HepG2 (cell line): ENCODE data around the gene CHD9NB. TPM values are rescaled to one million over a fixed set of nuclear protein-coding genes. Genes with fewer than 3 reads are reported as not detected.

Experiments
- ATF6 ChIP-seq: sonication (generic); formaldehyde crosslinking; conservative IDR thresholded peaks from 2 replicates; pipeline ENCODE4 v1.4.0; 2020; ENCODE audit warnings: missing genetic modification reagents
- BHLHE40 ChIP-seq: IDR thresholded peaks from 2 replicates; pipeline ENCODE4 v1.6.1; 2011; ENCODE audit warnings: low read length, improper control_type of control experiment
- DNMT1 ChIP-seq: sonication (generic); formaldehyde crosslinking; IDR thresholded peaks from 2 replicates; pipeline ENCODE4 v1.5.1; 2020; ENCODE audit warnings: mild to moderate bottlenecking, missing genetic modification reagents
- GABPB1 ChIP-seq: IDR thresholded peaks from 2 replicates; pipeline ENCODE4 v1.6.1; 2016; ENCODE audit warnings: mild to moderate bottlenecking, missing genetic modification reagents, moderate library complexity, missing compliant biosample characterization
- MYC ChIP-seq: sonication (generic); formaldehyde crosslinking; IDR thresholded peaks from 2 replicates; pipeline ENCODE4 v1.9.0; 2021; ENCODE audit warnings: missing genetic modification reagents, borderline replicate concordance
- NFE2L1 ChIP-seq: sonication (generic); formaldehyde crosslinking; IDR thresholded peaks from 2 replicates; pipeline ENCODE4 v1.4.0; 2020; ENCODE audit warnings: missing genetic modification reagents, mild to moderate bottlenecking, borderline replicate concordance
- PHF21A ChIP-seq: sonication (generic); formaldehyde crosslinking; IDR thresholded peaks from 2 replicates; pipeline ENCODE4 v1.5.0; 2020; ENCODE audit warnings: mild to moderate bottlenecking, missing genetic modification reagents
- POLR2AphosphoS5 ChIP-seq: IDR thresholded peaks from 2 replicates; pipeline ENCODE4 v1.6.1; 2012; ENCODE audit warnings: low read depth, low read length
- REL ChIP-seq: sonication (generic); formaldehyde crosslinking; conservative IDR thresholded peaks from 2 replicates; pipeline ENCODE4 v1.8.0; 2022; ENCODE audit warnings: mild to moderate bottlenecking, missing genetic modification reagents, moderate library complexity
- RNF2 ChIP-seq: fragments of 450-650 bp; conservative IDR thresholded peaks from 2 replicates; pipeline ENCODE4 v1.6.1; 2016; ENCODE audit warnings: low read depth
- SMAD9 ChIP-seq: sonication (generic); formaldehyde crosslinking; IDR thresholded peaks from 2 replicates; pipeline ENCODE4 v1.5.1; 2020; ENCODE audit warnings: mild to moderate bottlenecking, missing genetic modification reagents
- SP5 ChIP-seq: IDR thresholded peaks from 2 replicates; pipeline ENCODE4 v1.6.1; 2016; ENCODE audit warnings: low read depth, borderline replicate concordance
- SRY ChIP-seq: sonication (generic); formaldehyde crosslinking; IDR thresholded peaks from 2 replicates; pipeline ENCODE4 v1.8.0; 2022; ENCODE audit warnings: mild to moderate bottlenecking, missing genetic modification reagents
- TAF15 ChIP-seq: fragments of 200-400 bp; formaldehyde crosslinking; IDR thresholded peaks from one replicate; pipeline ENCODE4 v1.6.1; 2018; ENCODE audit warnings: mild to moderate bottlenecking, low read depth, low read length; ENCODE audit not compliant: poor library complexity, severe bottlenecking
- ZNF225 ChIP-seq: sonication (generic); formaldehyde crosslinking; IDR thresholded peaks from 2 replicates; pipeline ENCODE4 v1.4.0; 2020; ENCODE audit warnings: mild to moderate bottlenecking, missing genetic modification reagents
- ZNF234 ChIP-seq: sonication (generic); formaldehyde crosslinking; conservative IDR thresholded peaks from 2 replicates; pipeline ENCODE4 v1.5.1; 2020; ENCODE audit warnings: mild to moderate bottlenecking, missing genetic modification reagents
- ZNF383 ChIP-seq: sonication (generic); formaldehyde crosslinking; IDR thresholded peaks from 2 replicates; pipeline ENCODE4 v1.4.0; 2020; ENCODE audit warnings: missing genetic modification reagents, mild to moderate bottlenecking, borderline replicate concordance
- ZNF674 ChIP-seq: sonication (generic); formaldehyde crosslinking; IDR thresholded peaks from 2 replicates; pipeline ENCODE4 v1.5.0; 2020; ENCODE audit warnings: low read depth, mild to moderate bottlenecking, missing genetic modification reagents
- ZSCAN31 ChIP-seq: sonication (generic); formaldehyde crosslinking; IDR thresholded peaks from 2 replicates; pipeline ENCODE4 v1.5.0; 2020; ENCODE audit warnings: low read depth, mild to moderate bottlenecking, missing genetic modification reagents
- polyA plus RNA-seq, 8 experiments: library from polyadenylated mRNA; depleted of rRNA in 3 of 8; stranded (reverse) in 7 of 8; unstranded in 1 of 8; fragments of >200 nt; fragmentation: Illumina TruSeq in 4 of 8; extraction: Trizol in 4 of 8; gene quantifications; 2 replicates each; pipeline versions ENCODE4 v1.2.1 to v1.2.3, GENCODE V29; 2011 to 2016; ENCODE audit warnings: low read depth in 4 of 8, missing spikeins in 1 of 8, mixed read lengths in 1 of 8; ENCODE audit not compliant: insufficient read depth in 1 of 8
- total RNA-seq, 5 experiments: library from RNA; depleted of rRNA; stranded (reverse); fragments of >200 nt; fragmentation: Illumina TruSeq; extraction: Trizol; gene quantifications; 2 replicates each; pipeline ENCODE4 v1.2.3, GENCODE V29; 2016; ENCODE audit warnings: low read depth in 1 of 5
- TF ChIP-seq, protein P1 (sequence below): IDR thresholded peaks from 2 replicates; pipeline ENCODE4 v1.6.1; 2016; ENCODE audit warnings: missing biosample characterization, missing genetic modification reagents, low read depth
- TF ChIP-seq, protein P2 (sequence below): sonication (generic); formaldehyde crosslinking; IDR thresholded peaks from 2 replicates; pipeline ENCODE4 v1.4.0; 2020; ENCODE audit warnings: mild to moderate bottlenecking, missing genetic modification reagents
- TF ChIP-seq, protein P3 (sequence below): IDR thresholded peaks from 2 replicates; pipeline ENCODE4 v1.6.1; 2016; ENCODE audit warnings: control low read depth

Gene CHD9NB
- total and polyA plus RNA-seq, 2 of the 13 experiments (the other 11 are each of a cell fraction or from before 2014, with no cell fraction given): 0.17 to 0.18 TPM

DNA sequence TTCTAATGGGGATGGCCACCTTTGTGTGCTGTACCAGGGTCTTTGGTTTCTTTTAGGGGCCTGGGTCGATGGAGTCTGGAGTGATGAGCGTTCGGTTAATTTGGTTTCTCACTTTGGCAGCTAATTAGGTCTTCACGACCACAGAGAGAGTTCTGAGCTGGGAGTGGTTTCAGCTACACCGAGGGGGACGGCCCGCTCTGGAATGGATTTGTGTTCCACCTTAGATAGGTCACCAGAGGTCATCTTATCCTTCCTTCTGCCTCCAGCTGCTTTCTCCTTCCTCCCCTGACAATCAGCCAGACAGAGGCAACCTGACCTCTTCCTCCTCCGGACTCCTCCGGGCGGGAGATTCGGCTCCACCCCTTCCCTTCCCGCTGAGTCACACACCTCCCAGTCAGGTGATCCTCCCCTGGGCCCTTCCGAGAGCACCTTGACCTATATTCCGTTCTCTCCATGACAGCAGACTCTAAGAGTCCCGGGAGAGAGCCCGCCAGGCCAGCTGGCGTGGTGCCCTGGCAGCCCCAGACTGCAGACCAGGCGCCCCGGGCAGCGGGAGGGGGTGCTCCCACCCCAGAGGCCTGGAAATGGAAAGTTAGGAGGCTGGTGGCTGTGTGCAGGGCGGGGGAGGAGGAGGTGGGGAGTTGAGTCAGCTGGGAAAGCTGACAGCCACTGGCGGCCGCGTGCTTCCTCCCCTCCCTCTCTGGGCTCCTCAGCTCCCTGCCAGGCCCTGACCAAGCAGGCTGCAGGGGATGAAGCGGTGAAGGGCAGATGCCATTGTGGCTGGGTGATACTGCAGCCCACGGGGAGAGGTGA is 46.8 kb upstream of the CHD9NB start (continued):
- TF ChIP-seq ZSCAN31: peak; percentile 47; the same call in 1 of the 2 replicates
- TF ChIP-seq MYC (CRISPR knock-in tag): peak; percentile 71
- TF ChIP-seq NFE2L1: peak; percentile 72; the same call in 1 of the 2 replicates
- TF ChIP-seq ATF6 (CRISPR knock-in tag): no peak
- no peak for TF ChIP-seq SMAD9 (CRISPR knock-in tag)
- no peak for TF ChIP-seq ZNF674
- TF ChIP-seq GABPB1 (CRISPR knock-in tag): peak; percentile 75; the same call in 1 of the 2 replicates
- no peak for TF ChIP-seq ZNF225
- TF ChIP-seq, protein P1, sequence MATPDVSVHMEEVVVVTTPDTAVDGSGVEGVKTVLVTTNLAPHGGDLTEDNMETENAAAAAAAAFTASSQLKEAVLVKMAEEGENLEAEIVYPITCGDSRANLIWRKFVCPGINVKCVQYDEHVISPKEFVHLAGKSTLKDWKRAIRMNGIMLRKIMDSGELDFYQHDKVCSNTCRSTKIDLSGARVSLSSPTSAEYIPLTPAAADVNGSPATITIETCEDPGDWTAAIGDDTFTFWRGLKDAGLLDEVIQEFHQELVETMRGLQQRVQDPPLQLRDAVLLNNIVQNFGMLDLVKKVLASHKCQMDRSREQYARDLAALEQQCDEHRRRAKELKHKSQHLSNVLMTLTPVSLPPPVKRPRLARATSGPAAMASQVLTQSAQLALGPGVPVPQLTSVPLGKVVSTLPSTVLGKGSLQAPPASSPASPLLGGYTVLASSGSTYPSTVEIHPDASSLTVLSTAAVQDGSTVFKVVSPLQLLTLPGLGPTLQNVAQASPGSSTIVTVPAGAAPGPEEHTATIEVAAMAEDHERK (CRISPR knock-in tag): no peak
- TF ChIP-seq PHF21A (CRISPR knock-in tag): peak; percentile 77; the same call in 1 of the 2 replicates
- peak; percentile 23; the same call in 1 of the 2 replicates for TF ChIP-seq BHLHE40
- 0 out of 2 replicates have a peak, but pooled peaks have one; percentile 35 for TF ChIP-seq ZNF383 (CRISPR knock-in tag)
- TF ChIP-seq, protein P2, sequence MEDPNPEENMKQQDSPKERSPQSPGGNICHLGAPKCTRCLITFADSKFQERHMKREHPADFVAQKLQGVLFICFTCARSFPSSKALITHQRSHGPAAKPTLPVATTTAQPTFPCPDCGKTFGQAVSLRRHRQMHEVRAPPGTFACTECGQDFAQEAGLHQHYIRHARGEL (CRISPR knock-in tag): no peak; the same call in 1 of the 2 replicates
- TF ChIP-seq, protein P3, sequence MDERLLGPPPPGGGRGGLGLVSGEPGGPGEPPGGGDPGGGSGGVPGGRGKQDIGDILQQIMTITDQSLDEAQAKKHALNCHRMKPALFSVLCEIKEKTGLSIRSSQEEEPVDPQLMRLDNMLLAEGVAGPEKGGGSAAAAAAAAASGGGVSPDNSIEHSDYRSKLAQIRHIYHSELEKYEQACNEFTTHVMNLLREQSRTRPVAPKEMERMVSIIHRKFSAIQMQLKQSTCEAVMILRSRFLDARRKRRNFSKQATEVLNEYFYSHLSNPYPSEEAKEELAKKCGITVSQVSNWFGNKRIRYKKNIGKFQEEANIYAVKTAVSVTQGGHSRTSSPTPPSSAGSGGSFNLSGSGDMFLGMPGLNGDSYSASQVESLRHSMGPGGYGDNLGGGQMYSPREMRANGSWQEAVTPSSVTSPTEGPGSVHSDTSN: no peak
- TF ChIP-seq SP5: peak; percentile 75
- TF ChIP-seq TAF15: peak; percentile 61
- TF ChIP-seq ZNF234 (CRISPR knock-in tag): no peak
- no peak for TF ChIP-seq DNMT1
- peak; percentile 49 for TF ChIP-seq POLR2AphosphoS5
- 0 out of 2 replicates have a peak, but pooled peaks have one; percentile 37 for TF ChIP-seq REL
- TF ChIP-seq RNF2: no peak
- 0 out of 2 replicates have a peak, but pooled peaks have one; percentile 49 for TF ChIP-seq SRY (CRISPR knock-in tag)
